Measurements from ENCODE around the gene RNF115. TPM values are rescaled to one million over a fixed set of nuclear protein-coding genes. Genes with fewer than 3 reads are reported as not detected.

RNF115 gene
- total and polyA plus RNA-seq, 2 of the 13 experiments (the other 11 are each of a cell fraction or from before 2014, with no cell fraction given), result 6.0 to 10.1 TPM

- no peak for TF ChIP-seq PTBP1 (IDR thresholded peaks at IDR 0.05; ENCODE audit: low read depth, low read length, poor library complexity, severe bottlenecking)
- TF ChIP-seq PHF21A (CRISPR knock-in tag; IDR thresholded peaks at IDR 0.05), result no peak
- peak; percentile 47; the same call in 1 of the 2 replicates for TF ChIP-seq SRY (CRISPR knock-in tag; IDR thresholded peaks at IDR 0.05)
- 0 out of 2 replicates have a peak, but pooled peaks have one; percentile 46 for TF ChIP-seq ZNF317 (CRISPR knock-in tag; IDR thresholded peaks at IDR 0.05)
- TF ChIP-seq POLR2A (IDR thresholded peaks at IDR 0.05; ENCODE audit: insufficient read depth in 1 of 2, low read depth in 2 of 2, low read length in 2 of 2), result no peak; a peak in 1 of 4 replicates
- peak; percentile 97 to 98 for TF ChIP-seq HMGXB4 (CRISPR knock-in tag; IDR thresholded peaks at IDR 0.05; ENCODE audit: borderline replicate concordance in 1 of 2, low read depth in 1 of 2)
- no peak for TF ChIP-seq SKIL (CRISPR knock-in tag; IDR thresholded peaks at IDR 0.05; ENCODE audit: borderline replicate concordance)
- TF ChIP-seq SRSF9 (IDR thresholded peaks at IDR 0.05; ENCODE audit: borderline replicate concordance, insufficient read depth, low read depth, low read length, poor library complexity, severe bottlenecking), result no peak
- TF ChIP-seq EED (CRISPR knock-in tag; IDR thresholded peaks at IDR 0.05), result peak; percentile 59; the same call in 1 of the 2 replicates
- no peak for TF ChIP-seq TCF7L2 (IDR thresholded peaks at IDR 0.05; ENCODE audit: low read depth, low read length)
- no peak for TF ChIP-seq ZHX1 (CRISPR knock-in tag; IDR thresholded peaks at IDR 0.05; ENCODE audit: low read depth)
- 0 out of 2 replicates have a peak, but pooled peaks have one; percentile 22 for TF ChIP-seq ZBTB7A (CRISPR knock-in tag; IDR thresholded peaks at IDR 0.05)
- no peak for TF ChIP-seq ZKSCAN5 (CRISPR knock-in tag; IDR thresholded peaks at IDR 0.05)
- TF ChIP-seq FOXC1 (CRISPR knock-in tag; IDR thresholded peaks at IDR 0.05; ENCODE audit: borderline replicate concordance), result no peak
- peak; percentile 20; the same call in 1 of the 2 replicates for TF ChIP-seq PHF20 (CRISPR knock-in tag; IDR thresholded peaks at IDR 0.05)
- TF ChIP-seq ZBTB38 (CRISPR knock-in tag; IDR thresholded peaks at IDR 0.05), result peak; percentile 2; the same call in 1 of the 2 replicates
- TF ChIP-seq, protein P1, sequence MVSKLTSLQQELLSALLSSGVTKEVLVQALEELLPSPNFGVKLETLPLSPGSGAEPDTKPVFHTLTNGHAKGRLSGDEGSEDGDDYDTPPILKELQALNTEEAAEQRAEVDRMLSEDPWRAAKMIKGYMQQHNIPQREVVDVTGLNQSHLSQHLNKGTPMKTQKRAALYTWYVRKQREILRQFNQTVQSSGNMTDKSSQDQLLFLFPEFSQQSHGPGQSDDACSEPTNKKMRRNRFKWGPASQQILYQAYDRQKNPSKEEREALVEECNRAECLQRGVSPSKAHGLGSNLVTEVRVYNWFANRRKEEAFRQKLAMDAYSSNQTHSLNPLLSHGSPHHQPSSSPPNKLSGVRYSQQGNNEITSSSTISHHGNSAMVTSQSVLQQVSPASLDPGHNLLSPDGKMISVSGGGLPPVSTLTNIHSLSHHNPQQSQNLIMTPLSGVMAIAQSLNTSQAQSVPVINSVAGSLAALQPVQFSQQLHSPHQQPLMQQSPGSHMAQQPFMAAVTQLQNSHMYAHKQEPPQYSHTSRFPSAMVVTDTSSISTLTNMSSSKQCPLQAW (CRISPR knock-in tag; IDR thresholded peaks at IDR 0.05), result 0 out of 2 replicates have a peak, but pooled peaks have one; percentile 45
- no peak for TF ChIP-seq ZNF543 (CRISPR knock-in tag; IDR thresholded peaks at IDR 0.05)
Observed at GRCh38 chr1:145845514-145846161, 21.7 kb upstream of the RNF115 start, which contains the start of gene NUDT17 (continued).

All from HepG2 (cell line).